ENCODE measurements around the gene REC114. TPM values are rescaled to one million over a fixed set of nuclear protein-coding genes. Genes with fewer than 3 reads are reported as not detected.
"Not testable (repeated sequence)": the region's sequence is repeated elsewhere in the genome, so short reads cannot be mapped to it uniquely, and the experiment has no call there.

The REC114 gene
- total RNA-seq, 4 donors from 2014 or later = not detected

DNA sequence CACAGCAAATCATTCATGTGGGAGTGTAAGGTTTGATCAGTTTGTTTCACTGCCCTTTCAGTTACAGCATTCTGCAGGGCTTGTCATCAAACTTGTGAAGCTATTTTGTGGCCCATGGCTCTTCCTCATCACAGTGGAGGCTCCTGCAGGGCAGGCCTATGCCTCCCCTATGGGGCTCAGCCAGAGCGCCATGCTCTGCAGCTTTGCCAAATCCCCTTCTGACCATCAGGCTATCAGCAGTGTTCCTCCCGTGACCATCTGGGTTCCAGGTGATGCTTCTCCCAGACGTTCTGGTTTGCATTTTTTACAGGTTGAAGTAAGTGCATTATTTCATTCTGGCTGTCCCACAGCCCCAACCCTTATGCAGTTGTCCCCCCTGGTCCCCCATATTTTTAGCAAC lies 28.1 kb upstream of the REC114 start:
- DNase-seq (ENCODE audit: low spot score) (no peak), ATAC-seq (ENCODE audit: low FRiP score) (no peak)
- TF ChIP-seq, protein P1, sequence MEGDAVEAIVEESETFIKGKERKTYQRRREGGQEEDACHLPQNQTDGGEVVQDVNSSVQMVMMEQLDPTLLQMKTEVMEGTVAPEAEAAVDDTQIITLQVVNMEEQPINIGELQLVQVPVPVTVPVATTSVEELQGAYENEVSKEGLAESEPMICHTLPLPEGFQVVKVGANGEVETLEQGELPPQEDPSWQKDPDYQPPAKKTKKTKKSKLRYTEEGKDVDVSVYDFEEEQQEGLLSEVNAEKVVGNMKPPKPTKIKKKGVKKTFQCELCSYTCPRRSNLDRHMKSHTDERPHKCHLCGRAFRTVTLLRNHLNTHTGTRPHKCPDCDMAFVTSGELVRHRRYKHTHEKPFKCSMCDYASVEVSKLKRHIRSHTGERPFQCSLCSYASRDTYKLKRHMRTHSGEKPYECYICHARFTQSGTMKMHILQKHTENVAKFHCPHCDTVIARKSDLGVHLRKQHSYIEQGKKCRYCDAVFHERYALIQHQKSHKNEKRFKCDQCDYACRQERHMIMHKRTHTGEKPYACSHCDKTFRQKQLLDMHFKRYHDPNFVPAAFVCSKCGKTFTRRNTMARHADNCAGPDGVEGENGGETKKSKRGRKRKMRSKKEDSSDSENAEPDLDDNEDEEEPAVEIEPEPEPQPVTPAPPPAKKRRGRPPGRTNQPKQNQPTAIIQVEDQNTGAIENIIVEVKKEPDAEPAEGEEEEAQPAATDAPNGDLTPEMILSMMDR (IDR thresholded peaks at IDR 0.05) = no peak

DNA sequence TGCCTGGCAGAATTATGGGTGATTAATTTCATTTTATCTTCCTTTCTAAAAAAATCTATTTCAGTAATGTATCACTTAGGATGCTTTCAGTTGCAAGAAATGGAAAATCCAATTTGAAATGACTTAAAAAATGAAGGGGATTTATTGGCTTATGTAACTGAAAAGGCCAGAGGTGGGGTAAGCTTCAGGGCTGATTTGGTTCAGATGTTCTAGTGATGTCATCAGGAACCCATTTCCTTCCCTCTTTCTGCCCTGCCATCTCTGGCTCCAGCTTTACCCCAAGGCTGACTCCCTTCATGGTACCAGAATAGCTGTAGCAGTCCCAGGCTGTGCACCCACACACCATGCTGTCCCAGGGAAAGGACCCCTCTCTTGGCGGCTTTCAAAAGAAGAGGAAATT lies 18.5 kb upstream of the REC114 start:
- TF ChIP-seq, protein P1 (IDR thresholded peaks at IDR 0.05) = no peak
- DNase-seq (ENCODE audit: low spot score) = no peak
- no peak for ATAC-seq (ENCODE audit: low FRiP score)

DNA sequence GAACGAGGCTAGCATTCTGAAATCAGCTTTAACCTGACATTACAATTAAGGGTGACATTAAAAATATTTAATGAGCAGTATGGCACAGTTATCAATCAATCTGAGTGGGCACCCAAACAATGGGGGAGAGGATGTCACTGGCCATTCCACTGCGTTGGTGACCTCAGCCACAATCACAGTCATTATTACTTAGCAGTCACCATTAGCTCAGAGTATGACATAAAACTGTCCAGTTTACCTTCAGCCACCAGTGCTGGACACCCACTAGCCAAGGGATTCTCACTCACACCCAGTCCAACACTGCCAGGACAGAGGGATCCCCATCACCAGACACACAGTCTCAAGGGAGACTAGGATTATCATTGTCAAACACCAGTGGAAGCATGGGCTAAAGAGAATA lies 17.5 kb upstream of the REC114 start:
- TF ChIP-seq, protein P1 (IDR thresholded peaks at IDR 0.05) = no peak
- DNase-seq (ENCODE audit: low spot score) = no peak
- ATAC-seq (ENCODE audit: low FRiP score) = no peak

DNA sequence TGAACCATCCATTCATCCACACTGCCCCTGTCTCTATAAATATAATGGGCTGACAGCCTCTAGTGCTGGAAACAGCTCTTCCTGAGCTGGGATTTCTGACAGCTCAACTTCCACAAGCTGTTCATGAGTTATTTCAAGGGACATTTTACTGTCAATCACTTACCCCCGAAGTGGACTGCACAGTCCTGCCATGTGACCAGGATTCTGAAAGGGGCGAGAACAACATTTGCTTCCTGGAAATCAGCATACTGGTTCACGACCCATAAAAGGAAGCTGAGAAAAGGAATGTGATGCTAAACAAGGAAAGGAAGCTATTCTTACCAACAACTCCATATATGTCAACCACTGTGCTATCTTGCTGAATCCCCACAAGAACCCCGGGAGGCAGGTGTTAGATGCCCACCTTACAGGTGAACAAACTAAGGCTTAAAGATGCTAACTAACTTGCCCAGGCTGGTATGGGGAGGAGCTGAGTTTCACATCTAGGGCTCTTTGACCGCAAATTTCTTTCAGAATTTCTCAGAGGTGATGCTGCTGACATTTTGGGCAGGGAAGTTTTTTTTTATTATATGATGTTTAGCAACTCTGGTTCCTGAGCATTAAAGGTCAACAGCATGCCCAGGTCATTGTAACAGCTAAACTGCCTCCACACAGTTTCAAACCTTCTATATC lies 16.5 kb upstream of the REC114 start:
- DNase-seq (ENCODE audit: low spot score) (no peak), ATAC-seq (ENCODE audit: low FRiP score) (no peak)
- TF ChIP-seq, protein P1 (IDR thresholded peaks at IDR 0.05) = no peak

DNA sequence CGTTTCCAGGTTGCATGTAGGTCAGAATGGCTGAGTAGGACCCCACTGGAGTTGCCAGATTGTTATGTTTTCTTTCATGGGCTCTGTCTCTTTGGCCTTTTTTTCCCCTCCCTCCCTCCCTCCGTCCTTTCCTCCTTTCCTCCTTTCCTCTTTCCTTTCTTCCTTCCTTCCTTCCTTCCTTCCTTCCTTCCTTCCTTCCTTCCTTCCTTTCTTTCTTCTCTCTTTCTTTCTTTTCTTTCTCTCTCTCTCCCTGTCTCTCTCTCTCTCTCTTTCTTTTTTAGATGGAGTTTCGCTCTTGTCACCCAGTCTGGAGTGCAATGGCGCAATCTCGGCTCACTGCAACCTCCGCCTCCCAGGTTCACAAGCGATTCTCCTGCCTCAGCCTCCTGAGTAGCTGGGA lies 11.6 kb upstream of the REC114 start:
- not testable (repeated sequence) for DNase-seq (ENCODE audit: low spot score); ATAC-seq (ENCODE audit: low FRiP score)

DNA sequence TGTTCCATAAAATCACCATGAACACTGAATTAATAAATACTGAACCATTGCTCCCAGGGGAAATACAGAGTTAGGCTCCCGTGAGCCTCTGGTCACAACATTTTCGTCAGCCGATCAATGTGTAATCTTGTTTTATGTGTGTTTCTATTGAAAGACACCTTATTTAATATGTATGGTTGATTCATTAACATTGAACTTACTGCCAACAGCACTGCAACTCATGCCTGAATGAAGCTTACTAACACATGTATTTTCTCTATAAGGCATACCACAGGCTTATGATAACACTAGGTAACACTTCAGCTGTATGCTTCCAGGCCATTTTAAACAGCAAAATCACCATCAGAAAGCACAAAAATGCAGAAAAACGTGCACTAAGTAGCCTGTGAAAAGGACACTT lies 9.1 kb upstream of the REC114 start:
- TF ChIP-seq, protein P1 (IDR thresholded peaks at IDR 0.05) = no peak

DNA sequence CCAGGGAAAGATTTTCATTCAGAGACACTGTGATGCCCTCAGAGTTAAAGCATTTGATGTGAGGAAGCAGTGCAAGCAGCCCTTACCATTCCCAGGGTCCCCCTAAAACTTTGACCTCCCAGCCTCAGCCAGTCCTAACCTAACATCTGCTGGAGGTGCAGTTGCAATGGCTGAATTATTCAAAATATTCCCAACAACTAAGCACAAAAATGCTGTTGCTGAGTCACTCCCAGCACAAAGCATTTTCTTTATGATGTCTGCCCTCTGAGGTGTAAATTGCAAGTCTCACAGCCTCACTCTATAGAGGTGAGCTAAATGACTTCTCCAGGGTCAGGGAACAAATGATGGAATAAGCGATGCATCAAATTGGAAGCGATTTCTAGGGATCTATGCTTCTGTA lies 6.4 kb upstream of the REC114 start:
- ATAC-seq (ENCODE audit: low FRiP score) = no peak
- TF ChIP-seq, protein P1 (IDR thresholded peaks at IDR 0.05) = no peak
- DNase-seq (ENCODE audit: low spot score) = no peak

More for the DNA sequence above, 9.1 kb upstream of the REC114 start:
- no peak for DNase-seq (ENCODE audit: low spot score)
- no peak for ATAC-seq (ENCODE audit: low FRiP score)
